ENCODE results near the gene CRIM1. TPM values are rescaled to one million over a fixed set of nuclear protein-coding genes. Genes with fewer than 3 reads are reported as not detected.
A peak's percentile ranks its signal among the peaks of the same experiment; 100 is the strongest.
"Not testable (repeated sequence)": the region's sequence is repeated elsewhere in the genome, so short reads cannot be mapped to it uniquely, and the experiment has no call there.

The CRIM1 gene, protein sequence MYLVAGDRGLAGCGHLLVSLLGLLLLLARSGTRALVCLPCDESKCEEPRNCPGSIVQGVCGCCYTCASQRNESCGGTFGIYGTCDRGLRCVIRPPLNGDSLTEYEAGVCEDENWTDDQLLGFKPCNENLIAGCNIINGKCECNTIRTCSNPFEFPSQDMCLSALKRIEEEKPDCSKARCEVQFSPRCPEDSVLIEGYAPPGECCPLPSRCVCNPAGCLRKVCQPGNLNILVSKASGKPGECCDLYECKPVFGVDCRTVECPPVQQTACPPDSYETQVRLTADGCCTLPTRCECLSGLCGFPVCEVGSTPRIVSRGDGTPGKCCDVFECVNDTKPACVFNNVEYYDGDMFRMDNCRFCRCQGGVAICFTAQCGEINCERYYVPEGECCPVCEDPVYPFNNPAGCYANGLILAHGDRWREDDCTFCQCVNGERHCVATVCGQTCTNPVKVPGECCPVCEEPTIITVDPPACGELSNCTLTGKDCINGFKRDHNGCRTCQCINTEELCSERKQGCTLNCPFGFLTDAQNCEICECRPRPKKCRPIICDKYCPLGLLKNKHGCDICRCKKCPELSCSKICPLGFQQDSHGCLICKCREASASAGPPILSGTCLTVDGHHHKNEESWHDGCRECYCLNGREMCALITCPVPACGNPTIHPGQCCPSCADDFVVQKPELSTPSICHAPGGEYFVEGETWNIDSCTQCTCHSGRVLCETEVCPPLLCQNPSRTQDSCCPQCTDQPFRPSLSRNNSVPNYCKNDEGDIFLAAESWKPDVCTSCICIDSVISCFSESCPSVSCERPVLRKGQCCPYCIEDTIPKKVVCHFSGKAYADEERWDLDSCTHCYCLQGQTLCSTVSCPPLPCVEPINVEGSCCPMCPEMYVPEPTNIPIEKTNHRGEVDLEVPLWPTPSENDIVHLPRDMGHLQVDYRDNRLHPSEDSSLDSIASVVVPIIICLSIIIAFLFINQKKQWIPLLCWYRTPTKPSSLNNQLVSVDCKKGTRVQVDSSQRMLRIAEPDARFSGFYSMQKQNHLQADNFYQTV
- 299 and 669 TPM in 2 replicates for total RNA-seq

DNA sequence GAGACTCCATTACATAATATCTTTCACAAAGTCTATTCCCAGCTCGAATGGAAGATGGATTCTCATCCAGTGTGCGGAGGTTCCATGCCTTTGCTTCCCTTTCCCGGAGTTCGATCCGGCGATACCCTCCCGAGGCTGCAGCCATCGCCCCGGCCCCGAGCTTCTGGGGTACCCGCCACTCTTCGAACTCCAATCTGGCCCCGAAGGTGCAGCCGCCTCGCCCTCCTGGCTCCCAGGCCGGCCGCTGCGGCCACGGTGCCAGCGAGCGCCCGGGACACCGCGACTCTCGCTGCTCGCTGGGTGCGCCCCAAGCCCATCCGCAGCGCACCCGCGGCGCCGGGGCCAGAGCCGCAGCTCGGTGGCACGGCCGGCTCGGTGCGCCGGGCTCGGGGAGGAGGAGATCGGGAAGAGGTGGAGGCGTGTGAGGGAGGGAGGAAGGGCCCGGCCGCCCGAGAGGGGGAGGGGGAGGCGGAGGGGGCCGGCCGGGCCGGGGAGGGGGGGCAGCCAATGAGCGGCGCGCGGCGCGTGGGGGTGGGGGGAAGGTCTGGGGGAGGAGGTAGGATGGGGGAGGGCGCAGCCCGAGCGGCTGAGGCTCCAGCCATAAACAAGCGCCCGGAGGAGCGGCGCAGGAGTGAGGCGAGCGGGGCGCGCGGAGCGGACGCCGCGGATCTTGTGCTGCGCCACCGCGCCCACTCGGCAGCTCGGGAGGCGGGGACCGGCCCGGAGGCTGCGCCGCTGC lies at the start of gene CRIM1:
CRIM1 (plus strand) TSS at position 628 of the 739 bp plus-strand sequence. CDS start 515 bp downstream, outside the sequence.
- DNase-seq (ENCODE audit: low read depth) = peak; percentile 75

DNA sequence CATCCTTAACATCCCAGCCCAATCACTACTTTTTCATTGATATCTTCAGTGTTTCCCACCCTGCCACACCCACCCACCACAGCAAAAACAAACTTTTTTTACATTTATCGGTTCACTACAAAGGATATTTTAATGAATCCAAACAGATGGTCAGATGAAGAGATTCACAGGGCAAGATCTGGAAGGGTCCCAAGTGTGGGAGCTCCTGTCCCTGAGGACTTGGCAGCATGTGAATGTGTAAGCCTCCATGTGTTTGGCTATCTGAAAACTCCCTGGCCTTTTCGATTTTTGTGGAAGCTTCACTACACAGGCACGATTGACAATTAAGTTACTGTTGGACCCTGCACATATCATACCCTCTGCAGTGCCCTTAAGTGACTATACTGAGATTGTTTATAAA lies 48.1 kb upstream of the CRIM1 start:
- no peak for DNase-seq (ENCODE audit: low read depth)

DNA sequence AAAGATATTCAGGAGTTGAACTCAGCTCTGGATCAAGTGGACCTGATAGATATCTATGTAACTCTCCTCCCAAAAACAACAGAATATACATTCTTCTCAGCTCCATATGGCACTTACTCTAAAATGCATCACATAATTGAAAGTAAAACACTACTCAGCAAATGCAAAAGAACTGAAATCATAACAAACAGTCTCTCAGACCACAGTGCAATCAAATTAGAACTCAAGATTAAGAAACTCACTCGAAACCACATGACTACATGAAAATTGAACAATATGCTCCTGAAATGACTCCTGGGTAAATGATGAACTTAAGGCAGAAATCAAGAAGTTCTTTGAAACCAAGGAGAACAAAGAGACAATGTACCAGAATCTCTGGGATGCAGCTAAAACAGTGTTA lies 45.1 kb upstream of the CRIM1 start:
- not testable (repeated sequence) for DNase-seq (ENCODE audit: low read depth)

DNA sequence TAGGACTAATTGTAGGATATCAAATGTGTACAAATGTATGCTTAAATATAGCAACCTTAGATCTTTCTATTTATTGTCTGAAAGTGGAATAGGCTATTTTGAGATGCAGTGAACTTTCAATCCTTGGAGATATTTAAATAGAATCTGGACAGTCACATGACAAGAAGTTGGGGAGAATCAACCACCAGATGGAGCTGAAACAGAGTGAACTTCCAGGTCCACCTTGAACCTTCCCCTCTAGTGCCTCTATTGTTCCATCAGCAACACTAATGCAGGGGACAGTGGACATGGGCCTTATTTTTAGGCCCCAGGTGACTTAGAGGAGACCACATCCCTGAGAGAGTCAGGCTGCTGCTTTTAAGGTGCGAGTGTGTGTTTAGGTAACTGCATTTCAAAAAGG lies 37.0 kb upstream of the CRIM1 start:
- DNase-seq (ENCODE audit: low read depth) = no peak

DNA sequence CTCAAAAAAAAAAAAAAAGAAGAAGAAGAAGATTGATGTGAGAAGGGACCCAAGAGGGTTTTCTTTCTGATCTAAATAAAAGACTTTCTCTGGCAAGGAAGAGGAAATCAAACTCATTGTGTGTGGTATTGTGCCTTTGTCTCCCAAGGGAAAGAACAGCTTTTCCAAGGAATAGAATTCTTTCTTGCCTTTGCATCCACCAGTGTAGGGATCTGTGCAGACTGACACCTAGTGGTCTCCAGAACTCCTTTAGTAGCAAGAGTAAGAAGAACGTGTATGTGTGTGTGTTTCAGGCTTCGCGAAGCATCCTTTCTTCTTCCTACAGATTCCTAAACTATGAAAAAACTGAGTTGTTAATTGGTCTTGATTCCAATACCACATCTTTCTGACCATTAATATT lies 33.5 kb upstream of the CRIM1 start:
- DNase-seq (ENCODE audit: low read depth) = peak; percentile 66

DNA sequence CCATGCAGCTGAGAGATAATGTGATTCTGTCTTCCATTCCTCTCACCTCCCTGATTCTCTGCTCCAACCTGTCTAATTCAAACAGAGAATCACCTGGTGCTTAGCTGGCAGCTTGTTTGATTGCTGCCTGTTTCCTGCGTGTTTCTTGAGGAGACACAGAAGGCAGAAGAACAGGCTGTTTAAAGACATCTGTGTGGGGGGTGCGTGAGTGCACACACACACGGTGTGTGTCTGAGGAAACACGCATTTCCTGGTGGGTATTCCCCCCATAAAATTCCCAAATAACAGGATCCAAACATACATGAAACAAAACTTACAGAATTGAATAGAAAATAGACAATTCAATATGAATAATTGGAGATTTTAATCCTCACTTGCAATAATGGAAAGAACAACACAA lies 29.3 kb upstream of the CRIM1 start:
- no peak for DNase-seq (ENCODE audit: low read depth)

DNA sequence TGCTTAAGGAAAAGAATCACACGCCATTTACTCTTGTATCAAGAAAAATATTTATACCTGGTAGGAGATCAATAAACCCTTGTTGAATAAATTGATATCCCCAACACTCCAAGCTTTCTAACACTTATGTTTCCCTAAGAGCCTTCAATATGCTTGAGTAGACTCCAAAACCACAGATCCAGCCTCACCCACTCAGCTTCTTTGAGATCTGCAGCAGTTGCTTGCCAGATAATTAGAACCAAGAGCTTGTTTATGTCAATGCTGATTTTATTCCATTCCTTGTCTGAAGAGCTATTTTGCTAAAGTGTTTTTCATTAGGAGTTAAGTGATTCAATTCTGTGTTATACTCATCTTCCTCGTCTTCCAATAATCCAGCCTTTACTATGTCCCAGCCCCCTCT lies 26.3 kb upstream of the CRIM1 start:
- peak; percentile 66 for DNase-seq (ENCODE audit: low read depth)

DNA sequence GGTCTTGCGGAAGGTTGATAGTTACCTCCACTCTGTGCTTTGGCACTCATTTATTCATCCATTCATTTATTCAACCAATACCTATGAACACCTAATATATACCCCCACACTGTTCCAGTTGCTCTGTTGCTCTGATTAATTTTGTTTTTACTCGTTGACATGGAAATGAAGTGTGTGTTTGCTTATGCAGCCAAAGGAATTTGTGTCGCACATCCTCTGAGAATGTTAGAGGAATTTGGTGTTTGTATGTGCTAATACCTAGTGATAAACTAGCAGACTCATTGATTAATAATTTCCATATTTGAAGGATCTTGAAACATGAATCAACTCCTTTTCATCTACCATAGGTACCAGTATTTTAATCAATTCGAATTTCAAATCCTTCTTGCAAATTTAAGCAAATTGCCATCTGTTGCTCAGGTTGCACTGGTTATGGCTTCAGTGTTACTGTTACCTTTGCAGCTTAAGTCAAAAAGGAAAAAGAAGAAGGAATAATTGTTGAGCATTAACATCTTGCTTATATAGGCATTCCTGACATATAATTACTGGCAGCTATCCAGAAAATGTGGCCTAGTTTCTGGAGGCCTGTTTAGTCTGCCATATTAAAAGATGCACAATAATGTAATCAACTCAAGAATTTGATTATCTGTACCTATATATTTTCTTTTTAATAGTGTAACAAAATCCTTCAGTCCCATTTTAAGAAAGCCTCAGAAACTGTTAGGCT lies 25.7 kb upstream of the CRIM1 start:
- peak; percentile 94 for DNase-seq (ENCODE audit: low read depth)

DNA sequence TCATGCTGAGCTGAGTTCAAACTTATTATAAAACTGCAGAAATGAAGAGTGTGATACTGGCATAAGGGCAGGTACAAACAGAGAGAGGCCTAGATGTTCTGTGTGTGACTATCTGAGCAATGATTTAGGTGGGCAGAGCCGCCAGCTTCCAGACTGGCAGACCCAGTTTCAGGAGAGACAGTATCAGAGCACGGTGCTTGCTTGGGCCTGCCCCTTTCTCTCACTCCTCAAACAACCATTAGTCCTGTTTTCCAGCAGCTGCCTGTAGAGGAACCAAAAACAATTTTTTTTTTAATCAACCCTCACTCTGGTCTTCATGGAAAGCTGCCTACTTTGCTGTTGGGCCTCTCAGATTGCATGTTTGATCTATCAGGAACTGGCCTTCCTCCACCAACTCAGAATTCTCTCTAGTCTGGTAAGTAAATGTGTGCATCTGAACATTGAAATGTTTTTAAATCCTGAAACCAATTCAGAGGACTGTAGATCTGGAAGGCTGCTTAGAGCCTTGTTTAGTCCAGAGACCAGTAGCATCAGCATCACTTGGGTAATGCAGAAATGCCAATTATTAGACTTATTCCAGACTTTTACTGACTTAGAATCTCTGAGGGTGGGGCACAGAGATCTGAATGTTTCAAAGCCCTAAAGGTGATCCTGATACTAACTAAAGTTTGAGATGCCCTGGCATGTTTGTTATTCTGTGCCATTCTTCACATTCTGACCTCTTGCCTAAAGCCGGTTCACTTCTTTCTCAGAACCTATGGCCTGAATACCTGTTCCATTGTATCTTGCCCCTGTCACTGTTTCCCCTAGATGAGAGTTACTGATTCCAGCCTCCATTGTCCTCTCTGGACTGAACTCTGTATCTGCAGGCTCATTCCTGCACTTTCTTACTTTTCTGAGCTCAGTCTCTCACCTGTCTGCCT lies 24.8 kb upstream of the CRIM1 start:
- no peak for DNase-seq (ENCODE audit: low read depth)

DNA sequence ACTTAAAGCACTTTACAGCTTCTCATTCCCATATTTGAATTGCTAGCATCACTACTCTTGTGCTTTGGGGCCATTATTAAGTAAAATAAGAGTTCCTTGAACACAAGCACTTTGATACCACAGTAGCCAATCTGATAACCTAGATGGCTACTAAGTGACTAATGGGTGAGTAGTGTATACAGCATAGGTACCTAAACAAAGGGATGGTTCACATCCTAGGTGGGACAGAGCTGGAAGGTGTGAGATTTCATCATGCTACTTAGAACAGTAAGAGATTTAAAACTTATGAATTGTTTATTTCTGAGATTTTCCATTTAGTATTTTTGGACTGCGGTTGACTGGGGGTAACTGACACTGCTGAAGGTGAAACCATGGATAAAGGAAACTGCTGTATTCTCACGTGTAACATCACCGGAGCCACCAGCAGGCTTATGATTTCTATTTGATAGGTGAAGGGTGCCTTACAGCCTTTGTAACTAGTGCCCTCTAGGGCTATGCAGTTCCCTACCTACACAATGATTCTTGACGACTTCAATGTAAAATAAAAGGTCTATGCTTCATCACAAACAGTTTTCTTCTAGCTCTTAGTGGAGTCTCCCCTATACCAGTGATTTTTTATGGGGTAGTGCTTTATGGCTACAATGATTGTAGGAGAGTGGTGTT lies 22.1 kb upstream of the CRIM1 start:
- no peak for DNase-seq (ENCODE audit: low read depth)

DNA sequence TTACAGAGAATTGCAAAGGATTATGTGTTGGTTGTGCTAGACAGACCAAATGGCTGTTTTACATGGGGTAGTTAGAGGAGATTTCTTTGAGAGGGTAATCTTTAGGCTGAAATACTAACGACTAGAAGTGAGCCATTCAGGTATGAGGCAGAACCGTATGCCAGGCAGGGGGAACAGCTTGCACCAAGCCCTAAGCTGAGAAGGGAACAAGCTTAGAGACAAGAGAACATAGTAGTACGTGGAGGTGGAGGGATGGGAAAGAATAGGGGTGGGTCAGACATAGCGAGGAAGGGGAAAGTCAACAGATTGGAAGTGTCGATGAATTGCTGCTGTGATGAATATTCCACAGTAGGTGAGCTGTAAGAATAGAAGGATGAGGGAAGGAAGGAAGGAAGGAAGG lies 20.0 kb upstream of the CRIM1 start:
- DNase-seq (ENCODE audit: low read depth) = no peak

DNA sequence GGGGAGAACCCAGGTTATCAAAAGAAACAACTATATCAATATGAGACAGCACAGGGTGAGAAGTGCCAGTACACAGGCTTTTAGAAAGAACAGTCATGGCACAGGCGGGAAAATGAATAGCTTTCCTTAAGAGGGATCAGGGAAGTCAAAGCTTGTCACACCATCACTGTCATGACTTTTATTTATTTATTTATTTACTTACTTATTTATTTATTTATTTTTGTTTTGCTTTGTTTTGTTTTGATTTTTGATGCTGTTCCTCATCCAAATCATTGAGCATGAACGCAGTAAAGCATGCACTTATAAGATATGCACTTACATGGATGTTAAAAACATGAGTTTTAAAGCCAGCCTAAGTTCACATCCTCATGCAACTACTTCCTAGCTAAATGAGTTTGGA lies 19.3 kb upstream of the CRIM1 start:
- DNase-seq (ENCODE audit: low read depth) = no peak

DNA sequence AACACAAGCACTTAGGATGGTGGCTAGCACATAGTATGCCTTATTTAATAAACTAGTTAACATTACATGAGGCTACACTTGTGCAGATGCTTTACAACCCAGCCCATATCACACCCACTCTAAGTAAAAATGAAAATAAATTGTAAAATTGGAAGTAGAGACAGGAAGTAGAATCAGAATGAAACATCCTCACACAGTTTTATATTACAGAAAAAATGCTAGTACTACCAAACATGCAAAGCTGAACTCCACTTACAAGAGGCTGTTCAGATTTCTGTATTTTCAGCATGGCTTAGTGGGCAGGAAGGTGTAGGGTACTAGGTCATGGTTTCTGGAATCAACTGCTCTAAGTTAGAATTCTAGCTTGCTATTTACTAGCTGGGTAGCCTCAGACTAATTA lies 18.2 kb upstream of the CRIM1 start:
- DNase-seq (ENCODE audit: low read depth) = no peak

DNA sequence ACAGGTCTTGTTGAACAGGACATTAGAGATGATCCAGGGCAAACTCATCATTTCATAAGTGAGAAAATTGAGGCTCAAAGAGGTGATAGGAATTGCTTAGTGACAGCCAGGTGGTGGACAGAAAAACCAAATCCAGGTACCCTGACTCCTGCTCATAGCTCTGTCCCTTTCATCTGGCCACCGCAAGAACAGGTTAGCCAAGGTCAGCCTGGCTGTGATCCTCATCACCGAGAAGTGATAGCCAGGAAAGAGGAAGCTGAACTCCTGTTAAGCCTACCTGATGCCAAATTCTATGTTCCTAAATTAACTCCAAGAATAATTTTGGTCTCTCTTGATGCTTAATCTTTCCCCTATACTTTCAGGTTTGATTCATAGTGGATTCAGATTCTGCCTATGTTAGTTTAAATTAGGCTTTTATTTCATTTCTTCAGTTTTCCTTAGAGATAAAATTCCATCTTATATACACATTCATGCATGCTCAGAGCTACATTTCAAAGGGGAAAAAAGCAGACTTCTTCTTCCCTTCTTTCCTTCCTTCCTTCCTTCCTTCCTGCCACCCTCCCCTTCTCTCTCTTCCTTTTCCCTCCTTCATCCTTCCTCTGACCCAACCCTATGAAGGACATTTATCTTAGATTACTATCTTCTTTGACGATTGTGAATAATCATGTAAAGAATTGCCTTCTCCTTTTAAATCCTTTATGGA lies 17.3 kb upstream of the CRIM1 start:
- DNase-seq (ENCODE audit: low read depth) = no peak

DNA sequence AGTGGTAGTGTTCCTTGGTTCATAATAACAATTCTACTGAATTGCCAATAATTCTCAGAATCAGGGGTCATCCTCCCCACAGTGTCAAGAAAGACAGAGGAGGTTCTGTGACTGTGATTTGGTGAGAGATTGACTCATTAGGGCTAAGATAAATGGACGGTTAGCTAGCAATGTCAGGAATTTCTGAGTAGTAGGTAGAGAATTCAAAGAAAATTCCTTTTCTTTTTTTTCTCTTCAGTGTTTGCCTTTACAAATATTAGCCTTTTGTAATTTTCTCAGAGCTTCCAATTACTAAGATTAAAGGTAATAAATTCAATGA lies 16.8 kb upstream of the CRIM1 start:
- peak; percentile 92 for DNase-seq (ENCODE audit: low read depth)

DNA sequence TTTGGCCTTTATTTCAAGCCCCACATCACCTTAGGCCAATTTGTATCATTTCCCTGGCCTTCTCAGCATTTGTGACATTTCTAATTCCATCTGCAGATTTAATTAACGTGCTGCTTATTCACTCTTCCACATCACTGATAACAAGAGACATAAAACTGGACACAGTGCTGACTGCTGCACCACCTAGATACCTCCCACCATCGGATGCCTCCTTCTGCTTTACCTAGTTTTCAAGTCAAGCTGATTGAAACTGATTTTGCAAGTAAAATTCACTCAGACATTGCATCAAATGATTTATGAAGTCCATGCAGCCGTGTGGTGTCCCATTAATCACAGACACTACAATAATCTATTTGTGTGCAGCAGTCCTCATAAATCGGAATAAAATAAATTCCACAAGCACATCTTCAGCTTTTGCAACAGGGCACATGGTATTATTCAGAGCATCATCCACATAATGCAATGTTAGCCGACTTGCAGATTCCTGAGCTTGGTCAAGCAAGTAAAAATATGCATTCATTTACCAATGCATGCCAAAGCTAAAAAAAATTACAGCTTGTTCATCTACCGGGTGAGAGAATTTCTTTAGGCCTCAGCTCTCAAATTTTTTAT lies 15.9 kb upstream of the CRIM1 start:
- peak; percentile 89 for DNase-seq (ENCODE audit: low read depth)

DNA sequence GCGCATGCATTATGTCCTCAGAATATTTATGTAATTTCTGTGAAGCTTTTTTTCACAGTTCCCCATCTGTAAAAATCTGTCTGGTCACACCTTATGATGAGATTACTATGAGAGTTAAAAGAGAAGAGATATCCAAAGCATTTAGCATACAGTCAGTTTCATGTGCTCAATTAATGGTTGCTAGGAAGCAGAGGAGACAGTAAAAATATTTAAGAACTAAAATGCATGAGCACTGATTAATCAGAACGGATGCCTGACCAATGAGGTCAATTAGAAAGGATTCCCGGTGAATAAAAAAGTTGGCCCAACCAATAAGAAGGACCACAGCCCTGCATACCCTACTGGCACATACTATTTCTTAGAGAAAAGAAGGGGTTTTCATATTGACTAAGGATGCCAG lies 12.0 kb upstream of the CRIM1 start:
- no peak for DNase-seq (ENCODE audit: low read depth)

DNA sequence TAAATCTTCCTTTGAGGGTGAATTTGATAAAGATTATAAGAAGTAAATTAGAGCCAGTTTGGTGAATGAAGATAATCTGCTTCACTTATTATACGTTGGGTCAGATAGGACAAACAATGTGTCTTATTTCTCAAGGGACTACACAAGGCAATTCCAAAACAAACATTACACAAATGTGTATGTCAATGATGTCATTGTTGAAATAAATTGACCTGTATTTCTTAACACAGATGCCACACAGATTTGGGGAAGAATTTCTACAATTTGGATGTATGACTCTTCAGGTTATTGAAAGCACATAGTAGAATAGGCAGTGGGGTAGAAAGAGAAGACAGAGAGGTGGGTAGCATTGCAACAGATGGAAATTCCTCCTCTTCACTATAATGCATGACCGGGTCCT lies 6.9 kb upstream of the CRIM1 start:
- DNase-seq (ENCODE audit: low read depth) = no peak

DNA sequence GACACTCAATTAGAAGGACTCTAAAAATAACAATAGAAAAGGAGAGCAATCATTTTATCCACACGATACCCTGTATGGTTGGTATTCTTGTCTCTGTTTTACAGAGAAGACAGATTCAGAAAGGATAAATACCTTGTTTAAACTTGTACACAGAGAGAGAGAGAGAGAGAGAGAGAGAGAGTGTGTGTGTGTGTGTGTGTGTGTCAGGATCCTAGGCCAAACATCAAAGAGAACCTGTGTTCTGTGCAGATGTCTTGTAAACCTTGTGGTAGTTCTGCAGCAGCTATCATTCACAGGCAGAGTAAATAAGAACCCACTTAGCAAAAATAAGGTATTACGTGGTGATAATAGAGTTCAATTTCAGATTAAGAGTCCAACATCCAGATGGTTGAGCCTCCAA lies 4.3 kb upstream of the CRIM1 start:
- no peak for DNase-seq (ENCODE audit: low read depth)

Measured in renal cortical epithelial cell (primary cell).